ENCODE results near the gene ANKRD13A.

- TF ChIP-seq ZNF274 (CRISPR knock-in tag; IDR thresholded peaks at IDR 0.05) (no peak), MYC (CRISPR knock-in tag; IDR thresholded peaks at IDR 0.05; ENCODE audit: borderline replicate concordance) (no peak), CTCF (CRISPR knock-in tag; IDR thresholded peaks at IDR 0.05) (no peak), ETV6 (CRISPR knock-in tag; conservative IDR thresholded peaks at IDR 0.05) (no peak)
Observed at GRCh38 chr12:109967383-109968031, 31.7 kb upstream of the ANKRD13A start.

All from HepG2 (cell line).